Hepatocyte (in vitro differentiated cells): Measurements from ENCODE around the gene SCGB1C2. TPM values are rescaled to one million over a fixed set of nuclear protein-coding genes. Genes with fewer than 3 reads are reported as not detected.
A peak's percentile ranks its signal among the peaks of the same experiment; 100 is the strongest.

ENCODE experiments used
- DNase-seq: peaks from one replicate; pipeline ENCODE4 v3.0.0-alpha.2; 2016; ENCODE audit warnings: low spot score
- H2AFZ ChIP-seq: fragments of 200-600 bp; sonication (generic); 2 replicates; pipeline ENCODE4 v1.6.0; 2016; ENCODE audit warnings: antibody characterized with exemption, mild to moderate bottlenecking
- H3K27ac ChIP-seq: fragments of 200-600 bp; sonication (generic); 2 replicates; pipeline ENCODE4 v1.5.1; 2016; ENCODE audit warnings: mild to moderate bottlenecking
- H3K27me3 ChIP-seq: fragments of 200-600 bp; sonication (generic); 2 replicates; pipeline ENCODE4 v1.6.1; 2016
- H3K36me3 ChIP-seq: fragments of 200-600 bp; sonication (generic); replicated peaks from 2 replicates; pipeline ENCODE4 v1.5.1; 2016; ENCODE audit warnings: low read depth; ENCODE audit not compliant: insufficient read depth
- H3K4me1 ChIP-seq: fragments of 200-600 bp; sonication (generic); 2 replicates; pipeline ENCODE4 v1.5.1; 2016; ENCODE audit warnings: mild to moderate bottlenecking, moderate library complexity; ENCODE audit not compliant: insufficient read depth
- H3K4me2 ChIP-seq: fragments of 200-600 bp; sonication (generic); 2 replicates; pipeline ENCODE4 v1.6.0; 2016
- H3K4me3 ChIP-seq: fragments of 200-600 bp; sonication (generic); 2 replicates; pipeline ENCODE4 v1.5.1; 2016; ENCODE audit warnings: mild to moderate bottlenecking
- H3K79me2 ChIP-seq: fragments of 200-600 bp; sonication (generic); 2 replicates; pipeline ENCODE4 v1.6.0; 2017; ENCODE audit warnings: mild to moderate bottlenecking
- H3K9me2 ChIP-seq: fragments of 200-600 bp; sonication (generic); replicated peaks from 2 replicates; pipeline ENCODE4 v1.6.0; 2017; ENCODE audit warnings: mild to moderate bottlenecking; ENCODE audit not compliant: insufficient read depth
- H3K9me3 ChIP-seq: fragments of 200-600 bp; sonication (generic); 2 replicates; pipeline ENCODE4 v1.5.1; 2016; ENCODE audit warnings: low read depth, mild to moderate bottlenecking
- H4K20me1 ChIP-seq: fragments of 200-600 bp; sonication (generic); 2 replicates; pipeline ENCODE4 v1.6.0; 2016; ENCODE audit warnings: mild to moderate bottlenecking; ENCODE audit not compliant: insufficient read depth, poor library complexity, severe bottlenecking
- CTCF ChIP-seq: fragments of 200-600 bp; sonication (generic); IDR thresholded peaks from 2 replicates; pipeline ENCODE4 v1.5.1; 2016; ENCODE audit warnings: antibody characterized with exemption, mild to moderate bottlenecking; ENCODE audit not compliant: poor library complexity
- EZH2 ChIP-seq: fragments of 200-600 bp; sonication (generic); IDR thresholded peaks from 2 replicates; pipeline ENCODE4 v1.6.1; 2016; ENCODE audit warnings: antibody characterized with exemption, mild to moderate bottlenecking, borderline replicate concordance
- EZH2phosphoT487 ChIP-seq: fragments of 200-600 bp; sonication (generic); IDR thresholded peaks from one replicate; pipeline ENCODE4 v1.6.1; 2018; ENCODE audit warnings: antibody characterized with exemption, mild to moderate bottlenecking, low read depth, moderate library complexity; ENCODE audit not compliant: unreplicated experiment, severe bottlenecking
- WGBS: methylation state at CpG from one replicate; pipeline ENCODE4 v1.1.6; 2016; ENCODE audit warnings: low lambda C conversion rate; ENCODE audit errors: missing lambda C conversion rate; 5-methylcytosine and 5-hydroxymethylcytosine counted together
- polyA plus RNA-seq: library from polyadenylated mRNA; unstranded; fragments of >200 nt; fragmentation: Nextera tagmentation; extraction: Ambion mirVana; gene quantifications from 2 replicates; pipeline ENCODE4 v1.2.1, GENCODE V29; 2016
- total RNA-seq: library from RNA; depleted of rRNA; stranded (reverse); fragments of >200 nt; gene quantifications from 2 replicates; pipeline ENCODE4 v1.2.3, GENCODE V29; 2014

SCGB1C2 gene
- total and polyA plus RNA-seq, 2 experiments from 2014 or later, result not detected

DNA sequence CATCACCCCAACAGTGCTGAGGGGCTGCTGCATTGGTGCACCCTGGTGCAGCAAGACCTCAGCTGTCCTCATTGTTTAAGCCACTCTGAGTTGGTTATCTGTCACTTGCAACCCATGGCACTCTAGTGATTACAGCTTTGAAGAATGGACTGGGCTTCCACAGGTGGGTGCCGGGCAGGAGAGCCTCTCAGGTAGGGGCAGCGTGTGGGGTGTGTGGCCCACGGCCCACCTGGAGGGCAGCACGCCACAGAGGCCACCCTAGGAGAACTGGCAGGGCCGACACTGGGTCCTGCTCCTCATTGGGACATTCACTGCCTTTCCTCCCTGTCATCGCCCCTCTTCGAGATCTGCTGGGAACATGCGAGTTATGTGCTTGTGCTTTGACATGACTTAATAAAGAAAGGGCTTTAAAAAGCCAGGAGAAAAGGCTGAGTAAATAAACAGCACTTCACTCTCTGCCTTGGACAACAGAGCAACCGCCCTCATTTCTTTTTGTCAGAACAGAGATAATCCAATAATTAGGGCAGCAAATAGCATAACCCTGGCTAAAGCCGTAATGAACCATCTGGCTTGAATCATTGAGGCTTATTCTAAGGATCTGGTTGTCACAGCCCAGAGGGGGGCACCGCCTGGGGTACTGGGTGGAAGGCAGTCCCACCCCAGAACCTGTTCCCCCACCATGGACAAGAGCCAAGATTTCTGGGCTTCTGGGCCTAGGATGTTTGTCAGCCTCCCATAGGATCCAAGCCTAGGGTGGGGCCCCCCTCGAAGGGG lies 41.1 kb downstream of the SCGB1C2 start:
- TF ChIP-seq CTCF, result no peak
- TF ChIP-seq EZH2phosphoT487, result peak; percentile 36
- Histone ChIP-seq H3K27ac (peak overlapping the region; percentile 40), H3K4me2 (peak overlapping the region; percentile 57), H3K36me3 (no peaks in the 10 kb centered on the region), H2AFZ (no peak overlapping the region), H3K4me3 (no peak overlapping the region), H3K9me3 (no peaks in the 10 kb centered on the region), H3K9me2 (no peaks in the 10 kb centered on the region), H3K79me2 (no peaks in the 10 kb centered on the region), H3K27me3 (peaks cover 56% of the 10 kb centered on the region), H4K20me1 (no peaks in the 10 kb centered on the region), H3K4me1 (peaks cover 16% of the 10 kb centered on the region)
- WGBS, result 58% methylated on average over 12 of the region's 12 CpGs
- no peak for DNase-seq

GRCh38 chr17:179066-179432 lies 41.7 kb downstream of the SCGB1C2 start:
- TF ChIP-seq EZH2 (no peak), CTCF (no peak), EZH2phosphoT487 (no peak)
- no peak overlapping the region for H3K4me3 ChIP-seq
- H3K27ac ChIP-seq, result no peak overlapping the region

GRCh38 chr17:179781-180380 lies 42.5 kb downstream of the SCGB1C2 start:
- no peaks in the 10 kb centered on the region for H3K36me3 ChIP-seq
- no peaks in the 10 kb centered on the region for H3K9me3 ChIP-seq
- TF ChIP-seq EZH2 (no peak), CTCF (no peak), EZH2phosphoT487 (no peak)
- H3K4me3 ChIP-seq, result peak overlapping the region; percentile 55
- H3K27me3 ChIP-seq, result peaks cover 70% of the 10 kb centered on the region
- H3K27ac ChIP-seq, result no peak overlapping the region
- no peaks in the 10 kb centered on the region for H3K79me2 ChIP-seq
- WGBS, result 25% methylated on average over 26 of the region's 32 CpGs
- no peaks in the 10 kb centered on the region for H3K9me2 ChIP-seq
- peak overlapping the region; percentile 40 for H2AFZ ChIP-seq
- DNase-seq, result no peak
- H3K4me1 ChIP-seq, result peaks cover 16% of the 10 kb centered on the region
- H3K4me2 ChIP-seq, result peak overlapping the region; percentile 92
- H4K20me1 ChIP-seq, result no peaks in the 10 kb centered on the region

More at GRCh38 chr17:179066-179432, 41.7 kb downstream of the SCGB1C2 start:
- Histone ChIP-seq H4K20me1 (no peaks in the 10 kb centered on the region), H3K36me3 (no peaks in the 10 kb centered on the region), H3K79me2 (no peaks in the 10 kb centered on the region), H2AFZ (no peak overlapping the region), H3K4me1 (peaks cover 16% of the 10 kb centered on the region), H3K9me2 (no peaks in the 10 kb centered on the region), H3K27me3 (peaks cover 62% of the 10 kb centered on the region), H3K4me2 (peak overlapping the region; percentile 57), H3K9me3 (no peaks in the 10 kb centered on the region)
- DNase-seq, result no peak
- WGBS, result 58% methylated on average over 5 of the region's 5 CpGs
